Mesendoderm (in vitro differentiated cells): ENCODE measurements around the gene CEP72.

Source experiments
- DNase-seq: peaks from one replicate; pipeline ENCODE4 v3.0.0; 2013
- H2AK5ac ChIP-seq: 2 replicates; pipeline ENCODE4 v1.6.1; 2013; ENCODE audit warnings: low read length, inconsistent platforms
- H2BK120ac ChIP-seq: 2 replicates; pipeline ENCODE4 v1.6.1; 2013; ENCODE audit warnings: low read depth, mild to moderate bottlenecking, low read length, moderate library complexity, mixed read lengths
- H2BK15ac ChIP-seq: replicated peaks from 2 replicates; pipeline ENCODE4 v1.6.1; 2013; ENCODE audit warnings: low read depth, mild to moderate bottlenecking, moderate library complexity
- H2BK5ac ChIP-seq: 2 replicates; pipeline ENCODE4 v1.6.1; 2013; ENCODE audit warnings: low read length, inconsistent platforms
- H3K18ac ChIP-seq: 2 replicates; pipeline ENCODE4 v1.6.1; 2013; ENCODE audit warnings: mild to moderate bottlenecking, low read length, mixed read lengths
- H3K23ac ChIP-seq: one replicate; pipeline ENCODE4 v1.6.1; 2013; ENCODE audit warnings: low read length
- H3K27ac ChIP-seq: 2 replicates; pipeline ENCODE4 v1.5.1; 2013; ENCODE audit warnings: low read depth, mild to moderate bottlenecking, inconsistent platforms, low read length, moderate library complexity
- H3K27me3 ChIP-seq: 2 replicates; pipeline ENCODE4 v1.6.1; 2013; ENCODE audit warnings: low read length, control low read depth, mild to moderate bottlenecking, inconsistent platforms; ENCODE audit not compliant: insufficient read depth, poor library complexity
- H3K36me3 ChIP-seq: 2 replicates; pipeline ENCODE4 v1.6.1; 2013; ENCODE audit warnings: low read length, inconsistent platforms; ENCODE audit not compliant: control insufficient read depth, insufficient read depth
- H3K4ac ChIP-seq: one replicate; pipeline ENCODE4 v1.6.1; 2013; ENCODE audit warnings: low read depth, mild to moderate bottlenecking, low read length, moderate library complexity
- H3K4me1 ChIP-seq: 2 replicates; pipeline ENCODE4 v1.6.1; 2013; ENCODE audit warnings: low read depth, low read length, inconsistent platforms; ENCODE audit not compliant: control insufficient read depth
- H3K4me2 ChIP-seq: 2 replicates; pipeline ENCODE4 v1.6.1; 2013; ENCODE audit warnings: low read length
- H3K4me3 ChIP-seq: 2 replicates; pipeline ENCODE4 v1.5.1; 2013; ENCODE audit warnings: mild to moderate bottlenecking, low read length
- H3K56ac ChIP-seq: one replicate; pipeline ENCODE4 v1.6.1; 2013; ENCODE audit warnings: low read length
- H3K79me1 ChIP-seq: 2 replicates; pipeline ENCODE4 v1.6.1; 2013; ENCODE audit warnings: low read length, inconsistent platforms
- H3K79me2 ChIP-seq: 2 replicates; pipeline ENCODE4 v1.6.1; 2013; ENCODE audit warnings: mild to moderate bottlenecking, low read length; ENCODE audit not compliant: control insufficient read depth, insufficient read depth
- H3K9ac ChIP-seq: 2 replicates; pipeline ENCODE4 v1.6.1; 2013; ENCODE audit warnings: low read length, inconsistent platforms
- H4K5ac ChIP-seq: one replicate; pipeline ENCODE4 v1.6.1; 2013; ENCODE audit warnings: low read length
- H4K8ac ChIP-seq: one replicate; pipeline ENCODE4 v1.6.1; 2013; ENCODE audit warnings: low read depth, mild to moderate bottlenecking, control low read depth, low read length, moderate library complexity
- WGBS: extraction: QIAGEN DNeasy Blood & Tissue Kit; methylation state at CpG from one replicate; pipeline ENCODE4 v1.1.7; 2013; ENCODE audit warnings: low lambda C conversion rate, missing lambda C conversion rate; ENCODE audit not compliant: insufficient coverage; ENCODE audit errors: extremely low coverage; 5-methylcytosine and 5-hydroxymethylcytosine counted together

Gene CEP72

GRCh38 chr5:577800-578199 lies 34.3 kb upstream of the CEP72 start:
- Histone ChIP-seq H3K4ac (no peak overlapping the region), H4K8ac (no peak overlapping the region), H2AK5ac (no peak overlapping the region), H3K79me1 (no peaks in the 10 kb centered on the region), H3K27me3 (no peaks in the 10 kb centered on the region), H4K5ac (no peak overlapping the region), H3K4me3 (no peak overlapping the region), H2BK15ac (no peak overlapping the region), H3K18ac (no peak overlapping the region), H3K9ac (no peak overlapping the region), H3K23ac (no peak overlapping the region), H3K4me1 (no peaks in the 10 kb centered on the region), H2BK5ac (no peak overlapping the region), H3K27ac (no peak overlapping the region), H3K36me3 (no peaks in the 10 kb centered on the region), H2BK120ac (no peak overlapping the region), H3K56ac (no peak overlapping the region), H3K4me2 (no peak overlapping the region), H3K79me2 (no peaks in the 10 kb centered on the region)
- no peak for DNase-seq

DNA sequence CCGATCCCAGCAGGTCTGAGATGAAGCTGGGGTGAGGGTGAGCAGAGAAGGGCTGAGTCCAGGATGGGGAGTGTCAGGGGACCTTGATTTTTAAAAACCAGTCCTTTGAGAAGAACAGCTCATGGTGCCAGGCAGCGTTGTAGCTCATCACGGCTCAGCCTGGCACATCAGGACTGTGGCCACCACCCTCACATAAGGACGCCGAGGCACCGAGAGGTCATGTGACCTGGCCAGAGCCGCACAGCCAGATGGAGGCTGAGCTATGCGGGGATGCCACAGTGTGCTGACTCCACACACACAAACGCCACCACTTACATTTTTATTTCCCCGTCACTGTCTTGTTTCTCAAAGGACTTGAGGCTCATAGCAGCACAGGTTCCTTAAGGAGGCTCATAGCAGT lies 32.9 kb upstream of the CEP72 start:
- no peak overlapping the region for H4K5ac ChIP-seq
- H3K56ac ChIP-seq, result no peak overlapping the region
- no peak overlapping the region for H2BK5ac ChIP-seq
- H3K79me2 ChIP-seq, result no peaks in the 10 kb centered on the region
- no peaks in the 10 kb centered on the region for H3K79me1 ChIP-seq
- H2BK120ac ChIP-seq, result no peak overlapping the region
- H3K27me3 ChIP-seq, result no peaks in the 10 kb centered on the region
- H3K4me3 ChIP-seq, result no peak overlapping the region
- H3K4ac ChIP-seq, result no peak overlapping the region
- no peak overlapping the region for H2AK5ac ChIP-seq
- no peak overlapping the region for H3K4me2 ChIP-seq
- H3K36me3 ChIP-seq, result no peaks in the 10 kb centered on the region
- DNase-seq, result no peak
- no peak overlapping the region for H3K18ac ChIP-seq
- no CpG with 5 or more reads among the region's 10 CpGs for WGBS
- no peak overlapping the region for H4K8ac ChIP-seq
- H3K27ac ChIP-seq, result no peak overlapping the region
- H3K23ac ChIP-seq, result no peak overlapping the region
- H3K4me1 ChIP-seq, result no peaks in the 10 kb centered on the region
- no peak overlapping the region for H2BK15ac ChIP-seq
- H3K9ac ChIP-seq, result no peak overlapping the region

GRCh38 chr5:579746-580366 lies 32.3 kb upstream of the CEP72 start:
- Histone ChIP-seq H3K27me3 (no peaks in the 10 kb centered on the region), H4K5ac (no peak overlapping the region), H3K9ac (no peak overlapping the region), H2AK5ac (no peak overlapping the region), H3K36me3 (no peaks in the 10 kb centered on the region), H3K4me2 (no peak overlapping the region), H2BK15ac (no peak overlapping the region), H3K27ac (no peak overlapping the region), H3K18ac (no peak overlapping the region), H3K4me1 (no peaks in the 10 kb centered on the region), H3K56ac (no peak overlapping the region), H3K79me1 (no peaks in the 10 kb centered on the region), H3K4ac (no peak overlapping the region), H2BK120ac (no peak overlapping the region), H3K4me3 (no peak overlapping the region), H3K79me2 (no peaks in the 10 kb centered on the region), H2BK5ac (no peak overlapping the region), H3K23ac (no peak overlapping the region), H4K8ac (no peak overlapping the region)
- DNase-seq, result no peak
- no CpG with 5 or more reads among the region's 17 CpGs for WGBS

GRCh38 chr5:580436-580835 lies 31.7 kb upstream of the CEP72 start:
- Histone ChIP-seq H2BK120ac (no peak overlapping the region), H3K4me3 (no peak overlapping the region), H2AK5ac (no peak overlapping the region), H2BK15ac (no peak overlapping the region), H3K56ac (no peak overlapping the region), H4K5ac (no peak overlapping the region), H3K27ac (no peak overlapping the region), H3K9ac (no peak overlapping the region), H3K4me1 (no peaks in the 10 kb centered on the region), H3K79me2 (no peaks in the 10 kb centered on the region), H2BK5ac (no peak overlapping the region), H4K8ac (no peak overlapping the region), H3K4me2 (no peak overlapping the region), H3K79me1 (no peaks in the 10 kb centered on the region), H3K27me3 (no peaks in the 10 kb centered on the region), H3K36me3 (no peaks in the 10 kb centered on the region), H3K4ac (no peak overlapping the region), H3K23ac (no peak overlapping the region), H3K18ac (no peak overlapping the region)
- DNase-seq, result no peak
- whole genome bisulfite sequencing, result no CpG with 5 or more reads among the region's 11 CpGs

GRCh38 chr5:581266-581665 lies 30.9 kb upstream of the CEP72 start:
- Histone ChIP-seq H3K56ac (no peak overlapping the region), H3K79me1 (no peaks in the 10 kb centered on the region), H3K23ac (no peak overlapping the region), H3K36me3 (no peaks in the 10 kb centered on the region), H3K4me3 (no peak overlapping the region), H3K79me2 (no peaks in the 10 kb centered on the region), H3K4me2 (no peak overlapping the region), H2BK5ac (no peak overlapping the region), H3K18ac (no peak overlapping the region), H4K8ac (no peak overlapping the region), H3K27me3 (no peaks in the 10 kb centered on the region), H2AK5ac (no peak overlapping the region), H3K4me1 (no peaks in the 10 kb centered on the region), H3K9ac (no peak overlapping the region), H4K5ac (no peak overlapping the region), H3K4ac (no peak overlapping the region), H2BK15ac (no peak overlapping the region), H2BK120ac (no peak overlapping the region), H3K27ac (no peak overlapping the region)
- DNase-seq, result no peak
- no CpG with 5 or more reads among the region's 7 CpGs for WGBS

DNA sequence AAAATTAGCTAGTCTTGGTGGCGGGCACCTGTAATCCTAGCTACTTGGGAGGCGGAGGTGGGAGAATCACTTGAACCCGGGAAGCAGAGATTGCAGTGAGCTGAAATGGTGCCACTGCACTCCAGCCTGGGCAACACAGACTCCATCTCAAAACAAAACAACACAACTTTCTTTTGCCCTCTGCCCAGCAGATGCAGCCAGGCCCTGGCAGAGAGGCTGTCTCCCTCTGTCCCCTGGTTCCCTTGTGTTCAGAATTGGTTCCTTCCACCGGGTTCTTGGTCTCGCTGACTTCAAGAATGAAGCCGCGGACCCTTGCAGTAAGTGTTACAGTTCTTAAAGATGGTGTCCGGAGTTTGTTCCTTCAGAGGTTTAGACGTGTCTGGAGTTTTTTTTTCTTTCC lies 30.2 kb upstream of the CEP72 start:
- H2BK120ac ChIP-seq, result no peak overlapping the region
- no peaks in the 10 kb centered on the region for H3K79me2 ChIP-seq
- H3K27me3 ChIP-seq, result no peaks in the 10 kb centered on the region
- DNase-seq, result no peak
- no peak overlapping the region for H3K56ac ChIP-seq
- no peak overlapping the region for H3K4me2 ChIP-seq
- no peak overlapping the region for H3K4me3 ChIP-seq
- no peak overlapping the region for H2BK15ac ChIP-seq
- no peak overlapping the region for H2AK5ac ChIP-seq
- H3K4ac ChIP-seq, result no peak overlapping the region
- no peaks in the 10 kb centered on the region for H3K79me1 ChIP-seq
- no peak overlapping the region for H4K8ac ChIP-seq
- WGBS, result no CpG with 5 or more reads among the region's 9 CpGs
- no peak overlapping the region for H3K23ac ChIP-seq
- no peak overlapping the region for H3K9ac ChIP-seq
- no peak overlapping the region for H3K27ac ChIP-seq
- H3K36me3 ChIP-seq, result no peaks in the 10 kb centered on the region
- H2BK5ac ChIP-seq, result no peak overlapping the region
- H3K4me1 ChIP-seq, result no peaks in the 10 kb centered on the region
- H4K5ac ChIP-seq, result no peak overlapping the region
- H3K18ac ChIP-seq, result no peak overlapping the region
